ENCODE data around the gene GABRA4. TPM values are rescaled to one million over a fixed set of nuclear protein-coding genes. Genes with fewer than 3 reads are reported as not detected.

The GABRA4 gene
- total and polyA plus RNA-seq, 2 donors (not counting 1 experiment from before 2014, with no cell fraction given), result not detected

GRCh38 chr4:46946919-46947536 is 46.4 kb downstream of the GABRA4 start:
- Histone ChIP-seq H3K4me1 (ENCODE audit: control insufficient read depth, extremely low read depth, insufficient read depth, low read length) (no peaks in the 10 kb centered on the region), H4K20me1 (ENCODE audit: control insufficient read depth, extremely low read depth, insufficient read depth, low read length) (no peaks in the 10 kb centered on the region), H2AFZ (ENCODE audit: low read length) (no peak overlapping the region), H3K9ac (ENCODE audit: insufficient read depth, low read length) (no peak overlapping the region), H3K4me2 (ENCODE audit: extremely low read depth, insufficient read depth, low read length) (no peak overlapping the region), H3K79me2 (ENCODE audit: control insufficient read depth, insufficient read depth, low read length) (no peaks in the 10 kb centered on the region), H3K36me3 (ENCODE audit: control insufficient read depth, insufficient read depth, low read length) (no peaks in the 10 kb centered on the region), H3K27ac (ENCODE audit: insufficient read depth, low read length) (no peak overlapping the region), H3K9me3 (ENCODE audit: control insufficient read depth, insufficient read depth, low read depth, low read length) (no peaks in the 10 kb centered on the region), H3K27me3 (ENCODE audit: control insufficient read depth, insufficient read depth, low read length) (no peaks in the 10 kb centered on the region), H3K4me3 (replicated peaks in 1 of 4; ENCODE audit: control extremely low read depth in 1 of 4, insufficient read depth in 1 of 4, low read depth in 3 of 4, low read length in 4 of 4) (no peak overlapping the region)
- TF ChIP-seq CTCF (conservative IDR thresholded peaks at IDR 0.05 in 1 of 2, IDR thresholded peaks at IDR 0.05 in 1 of 2; ENCODE audit: low read depth in 1 of 2, low read length in 2 of 2), result no peak
- no peak for TF ChIP-seq EZH2 (IDR thresholded peaks at IDR 0.05; ENCODE audit: low read length, missing control alignments)
- DNase-seq (ENCODE audit: low read depth in 2 of 2), result peak; percentile 24 to 45

- H3K79me2 ChIP-seq (ENCODE audit: control insufficient read depth, insufficient read depth, low read length), result no peaks in the 10 kb centered on the region
Measured at GRCh38 chr4:46945062-46945461, 48.3 kb downstream of the GABRA4 start.

GRCh38 chr4:46944345-46944744 is 49.0 kb downstream of the GABRA4 start:
- H2AFZ ChIP-seq (ENCODE audit: low read length), result no peak overlapping the region
- H3K36me3 ChIP-seq (ENCODE audit: control insufficient read depth, insufficient read depth, low read length), result no peaks in the 10 kb centered on the region
- no peaks in the 10 kb centered on the region for H4K20me1 ChIP-seq (ENCODE audit: control insufficient read depth, extremely low read depth, insufficient read depth, low read length)
- no peak for DNase-seq (ENCODE audit: low read depth in 2 of 2)
- H3K4me2 ChIP-seq (ENCODE audit: extremely low read depth, insufficient read depth, low read length), result no peak overlapping the region
- H3K27me3 ChIP-seq (ENCODE audit: control insufficient read depth, insufficient read depth, low read length), result no peaks in the 10 kb centered on the region
- H3K9me3 ChIP-seq (ENCODE audit: control insufficient read depth, insufficient read depth, low read depth, low read length), result no peaks in the 10 kb centered on the region
- no peaks in the 10 kb centered on the region for H3K4me1 ChIP-seq (ENCODE audit: control insufficient read depth, extremely low read depth, insufficient read depth, low read length)
- no peak overlapping the region for H3K4me3 ChIP-seq (replicated peaks in 1 of 4; ENCODE audit: control extremely low read depth in 1 of 4, insufficient read depth in 1 of 4, low read depth in 3 of 4, low read length in 4 of 4)
- no peak overlapping the region for H3K9ac ChIP-seq (ENCODE audit: insufficient read depth, low read length)
- no peaks in the 10 kb centered on the region for H3K79me2 ChIP-seq (ENCODE audit: control insufficient read depth, insufficient read depth, low read length)
- TF ChIP-seq CTCF (conservative IDR thresholded peaks at IDR 0.05 in 1 of 2, IDR thresholded peaks at IDR 0.05 in 1 of 2; ENCODE audit: low read depth in 1 of 2, low read length in 2 of 2) (no peak), EZH2 (IDR thresholded peaks at IDR 0.05; ENCODE audit: low read length, missing control alignments) (no peak)
- no peak overlapping the region for H3K27ac ChIP-seq (ENCODE audit: insufficient read depth, low read length)

More at GRCh38 chr4:46945062-46945461, 48.3 kb downstream of the GABRA4 start:
- H4K20me1 ChIP-seq (ENCODE audit: control insufficient read depth, extremely low read depth, insufficient read depth, low read length), result no peaks in the 10 kb centered on the region
- no peak overlapping the region for H2AFZ ChIP-seq (ENCODE audit: low read length)
- TF ChIP-seq EZH2 (IDR thresholded peaks at IDR 0.05; ENCODE audit: low read length, missing control alignments) (no peak), CTCF (conservative IDR thresholded peaks at IDR 0.05 in 1 of 2, IDR thresholded peaks at IDR 0.05 in 1 of 2; ENCODE audit: low read depth in 1 of 2, low read length in 2 of 2) (no peak)
- no peaks in the 10 kb centered on the region for H3K36me3 ChIP-seq (ENCODE audit: control insufficient read depth, insufficient read depth, low read length)
- no peak overlapping the region for H3K27ac ChIP-seq (ENCODE audit: insufficient read depth, low read length)
- H3K4me3 ChIP-seq (replicated peaks in 1 of 4; ENCODE audit: control extremely low read depth in 1 of 4, insufficient read depth in 1 of 4, low read depth in 3 of 4, low read length in 4 of 4), result no peak overlapping the region
- no peak overlapping the region for H3K9ac ChIP-seq (ENCODE audit: insufficient read depth, low read length)
- no peaks in the 10 kb centered on the region for H3K9me3 ChIP-seq (ENCODE audit: control insufficient read depth, insufficient read depth, low read depth, low read length)
- H3K4me1 ChIP-seq (ENCODE audit: control insufficient read depth, extremely low read depth, insufficient read depth, low read length), result no peaks in the 10 kb centered on the region
- no peaks in the 10 kb centered on the region for H3K27me3 ChIP-seq (ENCODE audit: control insufficient read depth, insufficient read depth, low read length)
- no peak overlapping the region for H3K4me2 ChIP-seq (ENCODE audit: extremely low read depth, insufficient read depth, low read length)
- DNase-seq (ENCODE audit: low read depth in 2 of 2), result no peak

Measured in fibroblast of lung (primary cell).